HG03354 (cell line): ENCODE results near the gene CLDN15.
A peak's percentile ranks its signal among the peaks of the same experiment; 100 is the strongest.
"Not testable (repeated sequence)": the region's sequence is repeated elsewhere in the genome, so short reads cannot be mapped to it uniquely, and the experiment has no call there.

Experiments used
- ATAC-seq: cut with Tn5 transposase; IDR thresholded peaks from one replicate; pipeline ENCODE4 v1.9.1; 2021; ENCODE audit warnings: mild to moderate bottlenecking; ENCODE audit not compliant: unreplicated experiment, poor library complexity, severe bottlenecking

The CLDN15 gene, protein sequence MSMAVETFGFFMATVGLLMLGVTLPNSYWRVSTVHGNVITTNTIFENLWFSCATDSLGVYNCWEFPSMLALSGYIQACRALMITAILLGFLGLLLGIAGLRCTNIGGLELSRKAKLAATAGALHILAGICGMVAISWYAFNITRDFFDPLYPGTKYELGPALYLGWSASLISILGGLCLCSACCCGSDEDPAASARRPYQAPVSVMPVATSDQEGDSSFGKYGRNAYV

DNA sequence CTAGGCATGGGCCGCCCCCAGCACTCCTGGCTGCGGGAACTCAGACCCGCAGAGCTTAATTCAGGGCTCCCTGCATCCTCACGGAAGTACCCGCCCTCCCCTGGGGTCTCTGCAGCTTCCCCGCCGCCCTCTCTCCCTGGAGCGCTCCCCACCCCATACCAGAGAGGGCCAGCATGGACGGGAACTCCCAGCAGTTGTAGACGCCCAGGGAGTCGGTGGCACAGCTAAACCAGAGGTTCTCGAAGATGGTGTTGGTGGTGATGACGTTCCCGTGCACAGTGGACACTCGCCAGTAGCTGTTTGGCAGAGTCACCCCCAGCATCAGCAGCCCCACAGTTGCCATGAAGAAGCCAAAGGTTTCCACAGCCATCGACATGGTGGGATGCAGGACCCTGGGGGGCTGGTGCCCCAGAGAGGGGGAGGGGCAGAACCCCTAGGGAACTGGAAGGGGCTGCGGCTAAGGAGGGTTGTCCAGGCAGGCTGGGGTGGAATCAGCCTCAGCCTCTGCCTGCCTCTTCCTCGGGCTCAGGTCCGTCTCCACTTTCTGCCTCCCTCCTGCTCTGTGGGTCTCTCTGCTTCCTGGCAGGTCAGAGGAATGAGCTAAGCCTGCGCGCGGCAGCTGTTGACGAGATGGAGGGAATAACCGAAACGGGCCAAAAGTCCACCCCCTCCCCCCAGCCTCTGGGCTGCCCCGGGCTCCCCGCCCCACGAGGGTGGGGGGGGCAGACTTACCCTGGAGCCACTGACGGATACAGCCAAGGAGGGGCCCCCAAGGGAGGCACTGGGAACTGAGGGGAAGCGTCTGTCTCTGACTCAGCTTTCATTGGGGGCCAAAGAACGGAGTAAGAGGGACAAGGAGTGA is at the start of gene CLDN15:
Gene CLDN15, minus strand, starts transcription at position 597 of the 862 bp plus-strand sequence. Its CDS starts 221 bp downstream, at position 376.
- ATAC-seq = no peak

DNA sequence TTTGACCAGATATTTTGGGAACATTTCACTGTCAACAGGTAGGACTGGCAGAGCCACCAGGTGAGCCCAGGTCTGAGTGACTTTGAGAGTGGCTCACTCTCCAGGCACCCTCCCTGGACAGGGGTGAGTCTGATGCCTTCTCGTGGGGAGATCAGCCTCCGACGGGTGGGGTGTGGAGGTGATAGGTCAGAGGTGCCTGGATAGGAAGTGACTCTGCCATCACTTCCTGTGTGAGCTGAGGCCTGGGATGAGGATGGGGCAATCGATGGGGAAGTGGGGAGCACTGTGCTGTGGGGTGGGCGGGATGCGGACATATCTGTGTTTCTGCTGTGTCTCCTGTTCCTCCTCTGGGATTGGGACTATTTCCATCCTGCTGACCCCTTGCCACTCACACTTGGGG is 49.4 kb upstream of the CLDN15 start:
- ATAC-seq = no peak

DNA sequence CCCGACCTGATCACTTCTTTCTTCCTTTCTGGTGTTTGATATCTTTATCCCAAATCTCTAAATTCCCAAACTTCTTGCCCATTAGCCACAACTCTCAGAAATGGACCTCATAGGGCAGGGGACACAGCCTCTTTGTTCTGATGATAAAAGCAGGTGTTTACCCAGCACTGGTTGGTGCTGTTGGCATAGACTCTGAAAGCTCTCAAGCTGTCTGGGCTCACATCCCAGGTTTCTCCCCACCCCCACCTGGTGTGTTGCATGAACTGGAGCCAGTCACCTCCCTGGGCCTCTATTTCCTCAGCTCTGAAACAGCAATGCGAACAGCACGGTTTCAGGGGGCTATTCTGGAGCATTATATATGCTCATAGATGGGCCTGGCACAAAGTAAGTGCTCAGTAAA is 48.3 kb upstream of the CLDN15 start:
- not testable (repeated sequence) for ATAC-seq

DNA sequence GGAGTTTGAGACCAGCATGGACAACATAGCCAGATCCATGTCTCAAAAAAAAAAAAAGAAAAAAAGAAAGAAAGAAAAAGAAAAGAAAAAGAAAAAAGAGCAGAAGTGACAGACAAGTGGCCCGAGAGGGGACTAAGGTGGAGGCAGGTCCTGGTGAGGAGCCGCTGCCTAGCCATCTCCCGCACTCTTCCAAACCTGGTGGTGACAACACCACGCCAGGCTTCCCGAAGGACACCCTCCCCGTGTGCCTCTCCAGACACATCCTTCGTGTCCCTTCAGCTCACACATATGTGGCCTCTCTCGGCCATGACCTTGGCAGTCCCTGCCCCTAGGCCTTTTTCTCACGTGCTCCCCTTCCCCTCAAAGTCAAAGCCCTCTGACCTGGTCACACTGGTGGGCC is 47.6 kb upstream of the CLDN15 start:
- ATAC-seq = no peak

DNA sequence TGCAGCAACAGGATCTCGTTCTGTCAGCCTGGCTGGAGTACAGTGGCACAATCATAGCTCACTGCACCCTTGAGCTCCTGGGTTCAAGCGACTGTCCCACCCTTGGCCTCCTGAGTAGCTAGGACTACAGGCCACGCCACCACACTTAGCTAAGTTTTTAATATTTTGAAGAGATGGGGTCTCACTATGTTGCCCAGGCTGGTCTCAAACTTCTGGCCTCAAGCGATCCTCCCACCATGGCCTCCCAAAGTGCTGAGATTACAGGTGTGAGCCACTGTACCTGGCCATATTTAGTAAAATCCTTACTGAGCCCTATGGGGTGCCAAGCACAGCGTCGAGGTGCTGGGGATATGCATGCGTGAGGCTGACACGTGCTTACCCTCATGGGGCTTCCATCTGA is 43.3 kb upstream of the CLDN15 start:
- not testable (repeated sequence) for ATAC-seq

DNA sequence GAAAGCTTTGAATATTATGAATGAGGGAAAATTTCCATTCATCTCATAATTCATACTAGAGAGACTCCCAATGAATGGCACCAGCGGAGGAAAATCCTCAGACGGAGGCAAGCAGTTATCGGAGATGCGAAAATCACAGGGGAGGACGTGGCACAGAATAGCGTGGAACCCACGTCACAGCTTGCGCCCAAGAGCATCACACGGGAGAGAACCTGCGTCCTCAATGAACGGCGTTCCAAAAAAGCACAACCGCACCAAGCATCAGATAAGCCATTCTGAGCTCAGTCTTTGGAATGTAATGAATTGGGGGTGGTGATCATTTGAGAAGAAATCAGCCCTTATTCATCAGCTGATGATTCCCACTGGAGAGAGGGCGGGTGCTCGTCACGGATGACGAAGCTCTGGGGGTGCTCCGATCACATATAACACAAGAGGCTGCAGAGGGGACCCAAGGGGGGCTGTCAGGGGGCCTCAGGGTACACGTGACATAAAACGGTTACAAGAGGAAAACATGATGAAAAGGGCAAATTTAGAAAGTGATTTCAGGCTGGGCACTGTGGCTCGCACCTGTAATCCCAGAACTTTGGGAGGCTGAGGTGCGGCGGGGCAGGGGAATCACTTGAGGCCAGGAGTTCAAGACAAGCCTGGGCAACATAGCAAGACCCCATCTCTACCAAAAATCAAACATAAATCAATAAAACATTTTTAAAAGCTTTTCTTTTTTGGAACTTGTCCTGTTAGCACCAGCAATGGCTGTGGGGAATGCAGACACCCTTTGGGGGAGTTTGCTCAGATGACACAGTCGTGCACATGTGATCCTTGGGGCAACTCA is 41.1 kb upstream of the CLDN15 start:
- no peak for ATAC-seq

DNA sequence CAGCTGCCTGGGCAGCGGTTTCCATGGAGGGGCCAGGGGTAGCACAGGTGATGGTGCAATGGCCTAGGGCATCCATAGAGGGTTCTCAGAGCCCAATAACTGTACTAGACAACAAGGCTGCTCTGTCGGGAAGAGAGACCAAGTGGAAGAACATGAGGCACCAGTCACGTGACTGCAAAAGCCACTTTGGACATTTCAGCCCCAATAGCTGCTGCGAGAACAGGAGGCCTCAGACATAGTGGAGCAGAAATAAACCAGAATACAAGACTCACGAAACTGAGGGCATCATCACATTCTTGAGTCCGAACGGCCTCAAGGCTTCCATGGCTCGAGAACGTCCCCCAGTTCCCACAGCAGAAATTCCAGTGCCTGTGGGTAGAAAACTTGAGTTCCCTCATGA is 39.6 kb upstream of the CLDN15 start:
- no peak for ATAC-seq

DNA sequence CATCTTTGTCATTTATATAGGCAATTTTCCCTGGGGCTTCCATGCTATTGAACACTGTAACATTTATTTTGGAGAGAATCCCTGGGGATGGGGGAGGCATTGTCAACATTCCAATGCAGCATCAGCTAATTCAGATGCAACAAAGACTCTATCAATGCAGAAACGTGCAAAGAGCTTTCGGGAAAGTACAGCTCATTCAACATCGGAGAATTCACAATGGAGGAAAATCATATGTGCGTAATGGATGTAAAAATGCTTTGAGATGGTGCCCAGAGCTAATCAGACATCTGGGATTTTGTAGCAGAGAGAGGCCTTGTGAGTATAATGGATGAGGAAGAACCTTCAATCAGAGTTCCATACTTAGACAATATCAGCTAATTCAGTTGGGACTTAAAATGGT is 35.6 kb upstream of the CLDN15 start:
- ATAC-seq = no peak

DNA sequence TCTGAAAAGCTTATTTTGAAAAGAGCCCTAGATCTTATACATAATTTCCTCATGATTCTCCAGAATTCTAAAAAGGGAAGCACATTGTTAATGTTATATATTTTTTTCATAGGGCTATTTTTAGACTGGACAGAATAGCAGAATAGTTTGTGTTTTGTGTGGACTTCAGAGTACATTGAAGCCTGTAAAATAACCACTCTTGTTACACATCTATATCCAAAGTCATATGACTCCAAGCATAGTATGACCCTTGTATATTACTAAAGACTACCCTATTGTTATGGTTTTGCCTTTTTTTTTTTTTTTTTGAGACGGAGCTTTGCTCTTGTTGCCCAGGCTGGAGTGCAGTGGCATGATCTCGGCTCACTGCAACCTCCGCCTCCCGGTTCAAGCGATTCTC is 33.4 kb upstream of the CLDN15 start:
- ATAC-seq = no peak

DNA sequence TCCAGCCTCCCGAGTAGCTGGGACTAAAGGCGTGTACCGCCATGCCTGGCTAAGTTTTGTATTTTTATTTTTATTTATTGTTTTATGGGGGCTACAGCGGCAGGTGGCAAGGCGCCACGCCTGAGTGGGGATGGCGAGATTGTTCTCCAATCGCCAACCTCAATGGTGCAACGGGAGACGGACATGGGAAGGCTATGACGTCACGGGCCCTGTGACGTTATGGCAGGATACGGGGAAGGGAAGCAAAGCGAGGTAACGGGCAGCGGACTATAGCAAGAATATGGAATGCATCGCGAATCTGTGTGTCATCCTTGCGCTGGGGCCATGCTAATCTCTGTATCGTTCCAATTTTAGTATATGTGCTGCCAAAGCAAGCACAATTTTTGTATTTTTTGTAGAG is 32.1 kb upstream of the CLDN15 start:
- no peak for ATAC-seq

DNA sequence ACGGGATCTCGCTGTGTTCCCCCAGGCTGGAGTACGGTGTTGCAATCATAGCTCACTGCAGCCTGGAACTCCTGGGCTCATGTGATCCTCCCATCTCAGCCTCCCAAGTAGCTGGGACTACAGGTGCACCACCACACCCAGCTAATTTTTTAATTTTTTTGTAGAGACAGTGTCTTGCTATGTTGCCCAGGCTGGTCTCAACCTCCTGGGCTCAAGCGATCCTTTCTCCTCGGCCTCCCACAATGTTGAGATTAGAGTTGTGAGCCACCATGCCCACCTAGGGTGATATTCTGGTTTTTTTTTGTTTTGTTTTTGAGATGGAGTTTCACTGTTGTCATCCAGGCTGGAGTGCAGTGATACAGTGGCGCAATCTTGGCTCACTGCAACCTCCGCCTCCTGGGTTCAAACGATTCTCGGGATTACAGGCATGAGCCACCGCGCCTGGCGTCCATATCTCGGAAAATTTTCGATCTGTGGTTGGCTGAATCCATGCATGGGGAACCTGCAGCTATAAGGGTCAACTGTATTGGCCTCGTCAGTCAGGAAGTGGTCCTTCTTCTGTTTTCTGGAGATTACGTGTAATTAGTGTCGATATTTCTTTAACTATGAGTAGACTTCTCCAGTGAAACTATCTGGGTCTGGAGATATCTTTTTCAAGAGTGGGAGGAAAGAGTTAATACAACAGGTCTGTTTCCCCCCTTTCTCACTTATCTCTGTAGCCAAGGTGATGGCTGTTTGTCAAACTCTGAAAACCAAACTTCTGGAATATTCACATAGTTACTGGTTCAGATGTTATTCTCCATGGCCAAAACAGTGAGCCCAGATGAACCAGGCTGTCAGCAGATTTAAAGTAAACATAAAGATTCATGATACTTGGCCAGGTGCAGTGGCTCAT is 28.3 kb upstream of the CLDN15 start:
- ATAC-seq = no peak

DNA sequence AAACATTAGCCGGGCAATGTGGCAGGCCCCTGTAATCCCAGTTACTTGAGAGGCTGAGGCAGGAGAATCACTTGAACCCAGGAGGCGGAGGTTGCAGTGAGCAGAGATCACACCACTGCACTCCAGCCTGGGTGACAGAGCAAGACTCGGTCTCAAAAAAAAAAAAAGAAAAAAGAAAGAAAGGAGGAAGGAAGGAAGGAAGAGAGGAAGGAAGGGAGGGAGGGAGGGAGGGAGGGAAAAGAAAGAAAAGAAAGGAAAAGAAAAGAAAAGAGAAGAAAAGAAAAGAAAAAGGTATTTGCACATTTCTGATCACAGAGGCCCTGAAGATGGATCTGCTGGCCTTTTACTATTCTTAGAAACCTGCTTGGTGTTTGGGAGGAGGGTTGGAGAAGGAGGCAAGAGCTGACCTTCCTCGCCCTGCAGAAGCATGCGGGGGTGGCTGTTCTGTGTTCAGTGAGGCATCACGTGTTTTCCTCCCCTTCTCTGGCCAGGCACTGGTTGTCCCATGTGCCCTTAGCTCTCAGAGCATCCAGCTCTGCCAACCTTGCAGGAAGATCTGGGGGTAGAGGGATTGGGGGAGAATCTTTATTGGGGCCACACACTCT is 26.6 kb upstream of the CLDN15 start:
- ATAC-seq = not testable (repeated sequence)

DNA sequence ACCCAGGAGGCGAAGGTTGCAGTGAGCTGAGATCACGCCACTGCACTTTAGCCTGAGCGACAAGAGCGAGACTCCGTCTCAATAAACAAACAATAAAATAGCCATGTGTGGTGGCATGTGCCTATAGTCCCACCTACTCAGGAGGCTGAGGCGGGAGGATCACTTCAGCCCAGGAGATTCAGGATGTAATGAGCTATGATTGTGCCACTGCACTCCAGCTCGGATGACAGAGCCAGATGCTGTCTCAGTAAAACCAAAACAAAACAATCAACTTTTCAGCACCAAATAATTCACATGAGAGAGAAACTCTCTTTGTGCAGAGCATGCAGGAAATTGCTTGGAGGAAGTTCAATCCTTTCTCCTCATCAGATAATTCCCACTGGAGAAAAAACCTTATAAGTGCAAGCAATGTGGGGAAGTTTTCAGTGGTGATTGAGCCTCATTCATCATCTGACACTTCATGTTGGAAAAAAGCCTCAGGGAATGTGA is 20.7 kb upstream of the CLDN15 start:
- no peak for ATAC-seq

DNA sequence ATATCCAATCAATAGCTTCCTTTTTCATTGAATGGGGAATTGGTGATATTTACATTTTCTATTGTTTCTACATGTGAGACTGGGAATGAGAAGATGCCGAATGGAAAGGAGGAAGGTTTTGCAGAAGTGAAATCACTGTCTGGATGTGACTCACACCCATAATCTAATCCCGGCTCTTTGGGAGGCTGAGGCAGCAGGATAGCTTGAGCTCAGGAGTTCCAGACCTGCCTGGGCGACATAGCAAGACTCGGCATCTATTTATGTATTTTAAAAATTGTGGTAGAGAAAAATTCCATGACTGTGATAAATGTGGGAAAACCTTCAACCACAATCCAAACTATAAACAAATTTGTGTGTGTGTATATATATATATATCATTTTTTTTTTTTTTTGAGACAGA is 18.2 kb upstream of the CLDN15 start:
- ATAC-seq = no peak

DNA sequence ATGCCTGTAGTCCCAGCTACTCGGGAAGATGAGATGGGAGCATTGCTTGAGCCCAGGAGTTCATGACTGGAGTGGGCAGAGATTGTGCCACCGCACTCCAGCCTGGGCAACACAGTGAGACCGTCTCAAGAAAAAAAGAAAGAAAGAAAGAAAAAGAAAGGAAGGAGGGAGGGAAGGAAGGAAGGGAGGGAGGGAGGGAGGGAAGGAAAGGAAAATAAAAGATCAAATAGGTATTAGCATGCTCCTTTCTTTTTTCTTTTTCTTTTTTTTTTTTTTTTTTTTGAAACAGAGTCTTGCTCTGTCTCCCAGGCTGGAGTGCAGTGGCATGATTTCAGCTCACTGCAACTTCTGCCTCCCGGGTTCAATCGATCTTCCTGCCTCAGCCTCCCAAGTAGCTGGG is 15.6 kb upstream of the CLDN15 start:
- ATAC-seq = not testable (repeated sequence)

DNA sequence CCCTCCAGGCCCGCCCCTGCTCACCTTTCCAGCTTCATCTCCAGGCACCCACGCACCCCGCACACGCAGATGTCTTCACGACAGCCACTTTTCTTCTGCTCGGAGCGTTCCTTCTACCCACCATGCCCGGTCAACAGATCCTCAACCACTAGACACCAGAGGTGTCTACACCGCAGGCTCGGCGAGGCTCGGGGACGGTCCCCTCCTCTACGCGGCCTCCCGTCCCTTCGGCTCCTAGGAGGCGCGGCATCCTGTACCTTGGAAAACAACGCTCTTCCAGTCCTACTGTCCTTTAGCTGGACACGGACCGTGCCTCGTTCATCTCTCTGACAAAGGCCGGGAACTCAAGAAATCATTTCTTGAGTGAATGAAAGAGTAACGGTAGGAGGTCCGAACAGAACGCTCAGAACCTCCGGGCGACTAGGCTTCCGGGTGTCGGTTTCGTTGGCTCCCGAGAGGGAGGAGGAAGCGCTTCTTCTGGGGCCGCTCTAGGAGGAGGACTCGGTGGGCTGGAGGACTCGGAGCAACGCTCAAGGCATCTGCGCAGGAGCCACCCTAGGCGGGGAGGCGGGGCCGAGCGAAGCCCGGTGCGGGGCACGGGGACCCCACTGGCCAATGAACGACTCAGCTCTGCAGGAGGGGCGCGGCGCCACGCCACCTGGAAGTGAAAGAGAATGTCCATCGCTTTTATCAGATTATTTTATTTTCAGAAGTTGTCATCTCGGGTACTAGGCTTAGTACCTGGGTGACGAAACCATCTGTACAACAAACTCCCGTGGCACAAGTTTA is 14.5 kb upstream of the CLDN15 start:
- ATAC-seq = peak; percentile 98

DNA sequence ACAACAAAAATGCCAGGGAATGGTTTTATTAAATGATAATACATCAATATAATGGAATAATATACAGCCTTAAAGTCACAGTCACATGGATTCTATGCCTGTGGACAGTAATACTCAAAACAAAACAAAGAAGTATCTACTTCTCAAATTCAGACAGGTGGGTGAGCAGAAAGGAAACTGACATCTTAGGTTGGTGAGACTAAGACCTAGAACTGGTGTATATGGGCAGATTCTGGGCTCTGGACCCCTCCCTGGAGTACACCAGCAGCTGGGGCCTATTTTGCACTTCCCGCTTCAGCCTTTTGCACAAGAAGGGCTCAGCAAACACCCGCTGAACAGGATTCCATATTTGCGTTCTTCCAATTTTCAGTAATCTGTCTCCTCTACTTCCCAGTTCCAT is 12.7 kb upstream of the CLDN15 start:
- ATAC-seq = no peak

DNA sequence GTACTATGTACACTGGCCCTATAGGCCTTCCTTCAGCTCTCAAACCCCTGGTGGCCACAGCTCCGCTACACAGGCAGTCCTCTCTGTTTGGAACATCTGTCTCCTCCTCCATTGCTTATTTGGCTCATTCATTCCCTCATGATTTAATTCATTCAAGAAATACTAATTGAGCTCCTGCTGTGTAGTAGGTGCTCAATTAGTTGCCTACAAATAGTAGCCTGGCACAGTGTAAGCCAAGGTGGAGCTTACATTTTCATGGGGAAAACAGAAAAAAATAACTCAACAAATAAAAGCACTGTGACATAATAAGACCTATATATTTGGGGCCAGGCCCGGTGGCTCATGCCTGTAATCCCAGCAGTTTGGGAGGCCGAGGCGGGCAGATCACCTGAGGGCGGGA is 10.7 kb upstream of the CLDN15 start:
- no peak for ATAC-seq
